Breast epithelium (tissue), 3 donors: Measurements from ENCODE around the gene LRRC4C.

Source experiments
- CTCF ChIP-seq, 3 donors: fragments of 450-650 bp; IDR thresholded peaks; one replicate each; pipeline ENCODE4 v1.5.1; 2016 to 2017; ENCODE audit warnings: antibody characterized with exemption in 3 of 3, mild to moderate bottlenecking in 3 of 3, moderate library complexity in 3 of 3
- POLR2A ChIP-seq: fragments of 450-650 bp; IDR thresholded peaks from one replicate; pipeline ENCODE4 v1.6.1; 2016; ENCODE audit warnings: antibody characterized with exemption, mild to moderate bottlenecking, moderate library complexity
- POLR2AphosphoS5 ChIP-seq, 3 donors: sonication (generic); formaldehyde crosslinking; IDR thresholded peaks; one replicate each; pipeline ENCODE4 v1.6.1; 2017; ENCODE audit warnings: antibody characterized with exemption in 3 of 3

GRCh38 chr11:40517122-40517521, 942.3 kb downstream of the LRRC4C start:
- no peak for TF ChIP-seq CTCF (IDR thresholded peaks at IDR 0.05)
- no peak for TF ChIP-seq POLR2AphosphoS5 (IDR thresholded peaks at IDR 0.05)
- TF ChIP-seq POLR2A, result no peak
